A549 (cell line): ENCODE measurements around the gene PDXK. TPM values are rescaled to one million over a fixed set of nuclear protein-coding genes. Genes with fewer than 3 reads are reported as not detected.

ENCODE experiments used
- ATAC-seq, 2 experiments: fragments of 200-7000 bp in 1 of 2; fragments of >200 bp in 1 of 2; cut with Nextera tagmentation in 1 of 2; cut with Tn5 transposase in 1 of 2; 3 replicates each; pipeline versions ENCODE4 v1.8.0 to v1.9.1; 2018 to 2020; ENCODE audit warnings: mild to moderate bottlenecking in 1 of 2, moderate library complexity in 1 of 2
- CTCF ChIA-PET: fragments of 300-600 bp; sonication (Branson Sonifier 250); formaldehyde crosslinking; extraction: SDS; loops from one replicate; lab custom pipeline; 2021; ENCODE audit warnings: antibody characterized with exemption, inconsistent platforms; lab: Yijun Ruan, JAX
- POLR2A ChIA-PET: fragments of 350-600 bp; formaldehyde crosslinking; extraction: SDS; loops from one replicate; lab custom pipeline; 2021; ENCODE audit warnings: antibody characterized with exemption, inconsistent platforms; lab: Yijun Ruan, JAX
- DNase-seq, 2 experiments: peaks; one replicate each; pipeline versions ENCODE4 v3.0.0 to v3.0.0-alpha.2; 2011 to 2016; ENCODE audit warnings: low read depth in 1 of 2, low spot score in 1 of 2
- FAIRE-seq: peaks from 2 replicates; lab custom pipeline; 2011; peaks lifted over from hg19 to GRCh38; lab: Jason Lieb, UNC
- H3K27ac ChIP-seq, 2 experiments: fragments of >200 bp; sonication (Bioruptor Twin); formaldehyde crosslinking; 3 replicates each; pipeline ENCODE4 v1.5.1; 2016 to 2017
- H3K4me1 ChIP-seq: fragments of >200 bp; sonication (Bioruptor Twin); formaldehyde crosslinking; 3 replicates; pipeline ENCODE4 v1.6.1; 2016
- H3K4me2 ChIP-seq: fragments of >200 bp; sonication (Bioruptor Twin); formaldehyde crosslinking; 3 replicates; pipeline ENCODE4 v1.6.1; 2016
- H3K4me3 ChIP-seq: fragments of >200 bp; sonication (Bioruptor Twin); formaldehyde crosslinking; 3 replicates; pipeline ENCODE4 v1.5.1; 2016
- H3K9me3 ChIP-seq: fragments of >200 bp; sonication (Bioruptor Twin); formaldehyde crosslinking; 3 replicates; pipeline ENCODE4 v1.6.1; 2016
- BCL3 ChIP-seq: fragments of >200 bp; sonication (Bioruptor Twin); formaldehyde crosslinking; IDR thresholded peaks from 3 replicates; pipeline ENCODE4 v1.6.1; 2016
- BHLHE40 ChIP-seq: IDR thresholded peaks from 2 replicates; pipeline ENCODE4 v1.6.1; 2012; ENCODE audit warnings: low read depth, low read length, inconsistent platforms
- CBX2 ChIP-seq: fragments of 200-600 bp; sonication (generic); IDR thresholded peaks from 2 replicates; pipeline ENCODE4 v1.6.1; 2016; ENCODE audit warnings: low read depth, mild to moderate bottlenecking, borderline replicate concordance
- CBX8 ChIP-seq: fragments of 200-600 bp; sonication (generic); IDR thresholded peaks from 2 replicates; pipeline ENCODE4 v1.6.1; 2016
- CEBPB ChIP-seq, 2 experiments: fragments of >200 bp in 1 of 2; sonication (Bioruptor Twin) in 1 of 2; formaldehyde crosslinking in 1 of 2; IDR thresholded peaks; 2 replicates each; pipeline ENCODE4 v1.6.1; 2012 to 2016
- CHD2 ChIP-seq: fragments of 150-350 bp; IDR thresholded peaks from 2 replicates; pipeline ENCODE4 v1.6.1; 2014; ENCODE audit warnings: low read length; ENCODE audit not compliant: partially characterized antibody
- CHD4 ChIP-seq: fragments of 200-600 bp; sonication (generic); IDR thresholded peaks from 2 replicates; pipeline ENCODE4 v1.6.1; 2016; ENCODE audit warnings: antibody characterized with exemption, mild to moderate bottlenecking, borderline replicate concordance
- EHF ChIP-seq: fragments of 250-450 bp; sonication (Bioruptor Pico); IDR thresholded peaks from 2 replicates; pipeline ENCODE4 v1.5.0; 2020; ENCODE audit warnings: mild to moderate bottlenecking
- EHMT2 ChIP-seq: fragments of 200-600 bp; sonication (generic); IDR thresholded peaks from 2 replicates; pipeline ENCODE4 v1.6.1; 2016; ENCODE audit warnings: antibody characterized with exemption, low read depth, mild to moderate bottlenecking, moderate library complexity
- ESRRA ChIP-seq: fragments of 150-350 bp; IDR thresholded peaks from 2 replicates; pipeline ENCODE4 v1.6.1; 2014; ENCODE audit warnings: mild to moderate bottlenecking, low read length, borderline replicate concordance
- FOSB ChIP-seq: fragments of 250-450 bp; sonication (Bioruptor Pico); IDR thresholded peaks from 2 replicates; pipeline ENCODE4 v1.5.0; 2020; ENCODE audit warnings: mild to moderate bottlenecking, moderate library complexity
- FOXS1 ChIP-seq: fragments of 250-450 bp; sonication (Bioruptor Pico); IDR thresholded peaks from 2 replicates; pipeline ENCODE4 v1.5.0; 2020; ENCODE audit warnings: mild to moderate bottlenecking, moderate library complexity
- GATA3 ChIP-seq: IDR thresholded peaks from 2 replicates; pipeline ENCODE4 v1.6.1; 2012; ENCODE audit warnings: borderline replicate concordance
- HOXB5 ChIP-seq: fragments of 250-450 bp; sonication (Bioruptor Pico); IDR thresholded peaks from 2 replicates; pipeline ENCODE4 v1.5.0; 2020; ENCODE audit warnings: mild to moderate bottlenecking, moderate library complexity
- JUNB ChIP-seq: fragments of >200 bp; sonication (Bioruptor Twin); formaldehyde crosslinking; IDR thresholded peaks from 2 replicates; pipeline ENCODE4 v1.6.1; 2016
- KDM5A ChIP-seq: fragments of 200-600 bp; sonication (generic); IDR thresholded peaks from 2 replicates; pipeline ENCODE4 v1.6.1; 2016; ENCODE audit warnings: antibody characterized with exemption, mild to moderate bottlenecking
- MAFK ChIP-seq: fragments of 450-650 bp; IDR thresholded peaks from 2 replicates; pipeline ENCODE4 v1.6.1; 2014; ENCODE audit not compliant: partially characterized antibody
- MAZ ChIP-seq: fragments of 150-350 bp; IDR thresholded peaks from 2 replicates; pipeline ENCODE4 v1.6.1; 2014; ENCODE audit warnings: antibody characterized with exemption, low read depth, low read length, borderline replicate concordance
- MYC ChIP-seq: IDR thresholded peaks from 2 replicates; pipeline ENCODE4 v1.6.1; 2012; ENCODE audit warnings: mild to moderate bottlenecking, inconsistent platforms, low read length, improper control_type of control experiment, borderline replicate concordance
- PHF8 ChIP-seq: fragments of 200-600 bp; sonication (generic); IDR thresholded peaks from 2 replicates; pipeline ENCODE4 v1.6.1; 2016; ENCODE audit warnings: low read depth, mild to moderate bottlenecking, antibody characterized with exemption, moderate library complexity, borderline replicate concordance
- RAD21 ChIP-seq, 2 experiments: fragments of >200 bp in 1 of 2; sonication (Bioruptor Twin) in 1 of 2; formaldehyde crosslinking in 1 of 2; IDR thresholded peaks in 1 of 2; conservative IDR thresholded peaks in 1 of 2; 2 replicates in 1 of 2; 3 replicates in 1 of 2; pipeline ENCODE4 v1.6.1; 2012 to 2018; ENCODE audit warnings: inconsistent platforms in 1 of 2
- RARB ChIP-seq: fragments of 250-450 bp; sonication (Bioruptor Pico); IDR thresholded peaks from 2 replicates; pipeline ENCODE4 v1.8.0; 2021; ENCODE audit warnings: mild to moderate bottlenecking, moderate library complexity
- RFX5 ChIP-seq: fragments of 450-650 bp; IDR thresholded peaks from 2 replicates; pipeline ENCODE4 v1.7.1; 2014; ENCODE audit warnings: antibody characterized with exemption, mild to moderate bottlenecking, moderate library complexity
- SREBF2 ChIP-seq: fragments of 450-650 bp; IDR thresholded peaks from 2 replicates; pipeline ENCODE4 v1.6.1; 2014; ENCODE audit warnings: mild to moderate bottlenecking, moderate library complexity
- TP53 ChIP-seq: fragments of 250-450 bp; sonication (Bioruptor Pico); IDR thresholded peaks from 2 replicates; pipeline ENCODE4 v1.5.0; 2021; ENCODE audit warnings: mild to moderate bottlenecking, moderate library complexity
- WGBS: methylation state at CpG from one replicate; pipeline ENCODE4 v1.1.6; 2017; ENCODE audit errors: missing lambda C conversion rate; 5-methylcytosine and 5-hydroxymethylcytosine counted together
- polyA plus RNA-seq, 4 experiments: library from polyadenylated mRNA; depleted of rRNA in 3 of 4; stranded (reverse); fragments of >200 nt; fragmentation: RNase III in 1 of 4; extraction: RNeasy Plus Mini Kit Qiagen cat#74134 plus additional on column Dnase treatment in 1 of 4; gene quantifications; 2 replicates in 3 of 4; 3 replicates in 1 of 4; pipeline ENCODE4 v1.2.3, GENCODE V29; 2011 to 2017
- TF ChIP-seq, protein P1 (sequence below): fragments of >200 bp; sonication (Bioruptor Twin); formaldehyde crosslinking; IDR thresholded peaks from 3 replicates; pipeline ENCODE4 v1.5.1; 2016
- TF ChIP-seq, protein P2 (sequence below): fragments of >200 bp; sonication (Bioruptor Twin); formaldehyde crosslinking; IDR thresholded peaks from 2 replicates; pipeline ENCODE4 v1.6.1; 2016
- TF ChIP-seq, protein P3 (sequence below): IDR thresholded peaks from 2 replicates; pipeline ENCODE4 v1.6.1; 2012; ENCODE audit warnings: low read depth, borderline replicate concordance

PDXK gene
- polyA plus RNA-seq, 2 of the 4 experiments (the other 2 are of a cell fraction) = 220 to 292 TPM

DNA sequence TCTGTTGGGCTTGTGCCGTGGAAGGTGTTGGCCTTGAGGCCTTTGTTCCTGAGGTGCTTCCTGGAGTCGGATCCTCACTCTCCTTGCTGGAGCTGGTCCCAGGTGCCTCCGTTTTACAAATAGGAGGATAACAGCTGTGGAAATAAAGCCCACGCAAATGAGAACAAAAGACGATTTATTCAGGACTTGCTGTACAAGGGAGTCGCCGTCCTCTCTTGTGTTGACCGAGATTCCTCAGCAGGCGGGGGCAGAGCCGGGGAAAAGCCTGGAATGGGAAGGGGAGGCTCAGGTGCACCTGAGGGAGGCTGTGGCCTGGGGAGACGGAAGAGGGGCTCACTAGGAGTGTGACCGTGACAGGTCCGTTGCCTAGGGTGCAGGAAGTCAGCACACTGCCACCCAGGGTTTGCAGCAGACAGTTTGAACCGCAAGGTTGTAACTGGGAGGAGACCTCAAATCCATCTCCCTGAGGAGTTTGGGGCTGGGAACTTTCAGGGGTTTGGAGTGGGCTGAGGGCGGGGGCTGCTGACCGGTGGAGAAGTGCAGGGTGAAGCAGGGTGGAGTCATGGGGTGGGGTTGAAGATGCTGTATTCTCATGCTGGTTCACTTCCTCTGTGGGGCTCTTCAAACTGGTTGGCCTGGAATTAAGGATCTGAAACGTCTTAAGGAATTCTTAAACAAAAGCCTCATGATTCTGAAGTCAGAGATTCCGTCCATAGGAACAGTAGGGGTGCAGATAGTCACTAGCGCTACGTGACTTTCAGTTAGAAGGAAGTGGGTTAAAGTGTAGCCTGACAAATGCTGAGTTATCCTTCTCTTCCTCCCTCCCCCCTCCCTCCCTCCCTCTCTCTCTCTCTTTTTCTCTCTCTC is 59.8 kb downstream of the PDXK start:
- no peaks in the 10 kb centered on the region for H3K9me3 ChIP-seq
- WGBS = 72% methylated on average over 20 of the region's 20 CpGs
- ATAC-seq = no peak
- TF ChIP-seq TP53 (no peak), KDM5A (no peak), SREBF2 (no peak), CEBPB (IDR thresholded peaks at IDR 0.05) (no peak), JUNB (no peak), ESRRA (no peak), CHD2 (no peak), RAD21 (conservative IDR thresholded peaks at IDR 0.05 in 1 of 2, IDR thresholded peaks at IDR 0.05 in 1 of 2) (no peak)
- TF ChIP-seq, protein P1, sequence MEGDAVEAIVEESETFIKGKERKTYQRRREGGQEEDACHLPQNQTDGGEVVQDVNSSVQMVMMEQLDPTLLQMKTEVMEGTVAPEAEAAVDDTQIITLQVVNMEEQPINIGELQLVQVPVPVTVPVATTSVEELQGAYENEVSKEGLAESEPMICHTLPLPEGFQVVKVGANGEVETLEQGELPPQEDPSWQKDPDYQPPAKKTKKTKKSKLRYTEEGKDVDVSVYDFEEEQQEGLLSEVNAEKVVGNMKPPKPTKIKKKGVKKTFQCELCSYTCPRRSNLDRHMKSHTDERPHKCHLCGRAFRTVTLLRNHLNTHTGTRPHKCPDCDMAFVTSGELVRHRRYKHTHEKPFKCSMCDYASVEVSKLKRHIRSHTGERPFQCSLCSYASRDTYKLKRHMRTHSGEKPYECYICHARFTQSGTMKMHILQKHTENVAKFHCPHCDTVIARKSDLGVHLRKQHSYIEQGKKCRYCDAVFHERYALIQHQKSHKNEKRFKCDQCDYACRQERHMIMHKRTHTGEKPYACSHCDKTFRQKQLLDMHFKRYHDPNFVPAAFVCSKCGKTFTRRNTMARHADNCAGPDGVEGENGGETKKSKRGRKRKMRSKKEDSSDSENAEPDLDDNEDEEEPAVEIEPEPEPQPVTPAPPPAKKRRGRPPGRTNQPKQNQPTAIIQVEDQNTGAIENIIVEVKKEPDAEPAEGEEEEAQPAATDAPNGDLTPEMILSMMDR = no peak
- H3K4me3 ChIP-seq = no peak overlapping the region
- CTCF ChIA-PET = interaction anchor here (1.4 to 2.0 kb wide), 3 partner anchors 10 to 11 kb away, joined by 4 to 6 read pairs (median 4); partner anchors contain the start of gene RRP1
- DNase-seq = no peak
- POLR2A ChIA-PET = no interaction called here
- H3K27ac ChIP-seq = peak overlapping the region in 1 of 2 experiments; percentile 56; a peak in 2 of 6 replicates
- no peak overlapping the region for H3K4me2 ChIP-seq
- peaks cover 23% of the 10 kb centered on the region for H3K4me1 ChIP-seq
- no peak for FAIRE-seq

- H3K4me1 ChIP-seq = peaks cover 19% of the 10 kb centered on the region
- no peak for ATAC-seq
- no peak overlapping the region for H3K4me3 ChIP-seq
- no peak overlapping the region for H3K4me2 ChIP-seq
- 86% methylated on average over 5 of the region's 5 CpGs for whole genome bisulfite sequencing
- DNase-seq = no peak
- no peak overlapping the region for H3K27ac ChIP-seq
- TF ChIP-seq CBX2 = no peak
- TF ChIP-seq MAFK = no peak
- TF ChIP-seq, protein P2, sequence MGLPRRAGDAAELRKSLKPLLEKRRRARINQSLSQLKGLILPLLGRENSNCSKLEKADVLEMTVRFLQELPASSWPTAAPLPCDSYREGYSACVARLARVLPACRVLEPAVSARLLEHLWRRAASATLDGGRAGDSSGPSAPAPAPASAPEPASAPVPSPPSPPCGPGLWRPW = no peak
- no peak for TF ChIP-seq MAZ
- no peak for TF ChIP-seq CHD4
- TF ChIP-seq FOXS1 (CRISPR knock-in tag) = no peak
- no peak for TF ChIP-seq BCL3
- no peak for TF ChIP-seq JUNB
- TF ChIP-seq RFX5 = no peak
- TF ChIP-seq EHF = no peak
- TF ChIP-seq, all 56 proteins: peak for 0
- POLR2A ChIA-PET = no interaction called here
- no peak for FAIRE-seq
- CTCF ChIA-PET = interaction anchor here (1.0 to 2.0 kb wide), 3 partner anchors 9 to 126 kb away, joined by 3 to 6 read pairs (median 4); partner anchors contain the start of gene RRP1
- H3K9me3 ChIP-seq = no peaks in the 10 kb centered on the region
Observed at GRCh38 chr21:43779660-43780059, 60.7 kb downstream of the PDXK start.

DNA sequence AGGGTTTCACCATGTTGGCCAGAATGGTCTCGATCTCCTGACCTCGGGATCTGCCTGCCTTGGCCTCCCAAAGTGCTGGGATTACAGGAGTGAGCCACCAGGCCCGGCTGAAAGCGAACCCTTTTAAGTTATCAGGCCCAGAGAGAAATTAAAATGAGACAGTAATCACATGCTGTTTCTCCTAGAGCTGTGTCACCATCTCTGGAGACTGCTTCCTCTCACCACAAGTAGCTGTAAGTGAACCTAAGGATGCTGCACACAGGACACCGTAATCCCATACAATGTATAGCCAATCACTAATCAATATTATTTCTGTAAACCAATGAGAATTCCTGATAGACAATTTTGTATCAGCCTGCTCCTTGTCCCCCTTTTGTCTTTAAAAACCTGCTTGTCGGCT is 62.9 kb downstream of the PDXK start:
- Histone ChIP-seq H3K4me2 (no peak overlapping the region), H3K4me3 (no peak overlapping the region), H3K27ac (no peak overlapping the region), H3K4me1 (peaks cover 14% of the 10 kb centered on the region; the same call in 2 of the 3 replicates), H3K9me3 (no peaks in the 10 kb centered on the region)
- no peak for ATAC-seq
- ChIA-PET POLR2A (no interaction called here), CTCF (no interaction called here)
- 74% methylated on average over 5 of the region's 6 CpGs for WGBS
- TF ChIP-seq BHLHE40 (no peak), CEBPB (IDR thresholded peaks at IDR 0.05) (no peak), CHD4 (no peak), PHF8 (no peak), FOSB (CRISPR knock-in tag) (no peak), MYC (no peak), HOXB5 (CRISPR knock-in tag) (no peak), EHMT2 (no peak), GATA3 (no peak), CBX8 (no peak), RARB (no peak)
- TF ChIP-seq, protein P3, sequence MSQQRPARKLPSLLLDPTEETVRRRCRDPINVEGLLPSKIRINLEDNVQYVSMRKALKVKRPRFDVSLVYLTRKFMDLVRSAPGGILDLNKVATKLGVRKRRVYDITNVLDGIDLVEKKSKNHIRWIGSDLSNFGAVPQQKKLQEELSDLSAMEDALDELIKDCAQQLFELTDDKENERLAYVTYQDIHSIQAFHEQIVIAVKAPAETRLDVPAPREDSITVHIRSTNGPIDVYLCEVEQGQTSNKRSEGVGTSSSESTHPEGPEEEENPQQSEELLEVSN = no peak
- TF ChIP-seq, protein P2 = no peak
- DNase-seq = no peak
- no peak for FAIRE-seq
